DOHH2 (cell line): ENCODE results near the gene CBS.
"Not testable (repeated sequence)": the region's sequence is repeated elsewhere in the genome, so short reads cannot be mapped to it uniquely, and the experiment has no call there.

Source experiments
- CTCF ChIP-seq: fragments of 200-600 bp; sonication (generic); IDR thresholded peaks from one replicate; pipeline ENCODE4 v1.5.1; 2014; ENCODE audit warnings: antibody characterized with exemption, mild to moderate bottlenecking, low read depth, low read length; ENCODE audit not compliant: poor library complexity, severe bottlenecking
- EZH2phosphoT487 ChIP-seq: fragments of 200-600 bp; sonication (generic); IDR thresholded peaks from 2 replicates; pipeline ENCODE4 v1.6.1; 2017; ENCODE audit warnings: borderline replicate concordance, mild to moderate bottlenecking, antibody characterized with exemption, low read length, moderate library complexity, mixed read lengths

- TF ChIP-seq CTCF, EZH2phosphoT487: not testable (repeated sequence)
Measured at GRCh38 chr21:43076023-43076637, 495 bp upstream of the CBS start.
